Measurements from ENCODE around the gene PEMT.

Gene PEMT

DNA sequence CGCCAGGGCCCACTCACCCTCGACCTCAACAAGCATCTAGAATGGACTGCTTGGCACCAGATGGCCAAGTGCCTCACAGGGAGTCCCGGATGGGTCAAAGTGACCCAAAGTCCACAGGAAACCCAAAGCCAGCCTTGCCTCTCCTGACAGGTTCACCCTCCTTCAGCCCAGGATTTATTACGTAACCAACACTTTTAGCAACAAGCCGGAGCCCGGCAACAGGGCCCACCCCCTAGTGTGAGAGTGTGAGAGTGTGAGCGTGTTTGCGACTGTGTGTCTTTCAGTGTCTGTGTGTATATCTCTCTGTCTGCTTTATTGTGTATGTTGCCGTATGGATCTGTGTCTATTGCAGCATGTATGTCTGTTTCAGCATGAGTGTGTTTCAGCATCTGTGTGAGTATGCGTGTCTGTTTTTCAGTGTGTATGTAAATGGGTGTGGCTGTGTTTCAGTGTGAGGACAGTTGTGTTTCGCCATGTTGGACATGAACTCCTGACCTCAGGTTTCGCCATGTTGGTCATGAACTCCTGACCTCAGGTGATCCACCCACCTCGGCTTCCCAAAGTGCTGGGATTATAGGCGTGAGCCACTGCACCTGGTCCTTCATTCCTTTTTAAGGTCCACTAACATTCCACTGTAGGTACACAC is 13.7 kb upstream of the PEMT start:
- no peak for DNase-seq

DNA sequence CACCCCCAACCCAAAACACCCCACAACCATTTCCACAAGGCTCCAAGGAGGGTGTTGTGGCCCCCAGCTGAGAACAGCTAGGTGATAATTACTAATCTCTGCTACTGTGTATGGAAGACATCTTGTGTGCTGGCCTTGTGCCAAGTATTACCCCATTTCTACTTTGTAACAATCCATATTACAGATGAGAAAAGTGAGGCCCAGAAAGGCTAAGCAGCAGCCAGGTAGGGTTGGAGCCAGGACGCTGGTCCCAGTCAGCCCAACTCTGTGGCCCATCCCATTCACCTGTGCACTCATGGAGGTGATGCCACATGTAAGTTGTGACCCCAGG is 12.4 kb upstream of the PEMT start:
- DNase-seq = no peak

DNA sequence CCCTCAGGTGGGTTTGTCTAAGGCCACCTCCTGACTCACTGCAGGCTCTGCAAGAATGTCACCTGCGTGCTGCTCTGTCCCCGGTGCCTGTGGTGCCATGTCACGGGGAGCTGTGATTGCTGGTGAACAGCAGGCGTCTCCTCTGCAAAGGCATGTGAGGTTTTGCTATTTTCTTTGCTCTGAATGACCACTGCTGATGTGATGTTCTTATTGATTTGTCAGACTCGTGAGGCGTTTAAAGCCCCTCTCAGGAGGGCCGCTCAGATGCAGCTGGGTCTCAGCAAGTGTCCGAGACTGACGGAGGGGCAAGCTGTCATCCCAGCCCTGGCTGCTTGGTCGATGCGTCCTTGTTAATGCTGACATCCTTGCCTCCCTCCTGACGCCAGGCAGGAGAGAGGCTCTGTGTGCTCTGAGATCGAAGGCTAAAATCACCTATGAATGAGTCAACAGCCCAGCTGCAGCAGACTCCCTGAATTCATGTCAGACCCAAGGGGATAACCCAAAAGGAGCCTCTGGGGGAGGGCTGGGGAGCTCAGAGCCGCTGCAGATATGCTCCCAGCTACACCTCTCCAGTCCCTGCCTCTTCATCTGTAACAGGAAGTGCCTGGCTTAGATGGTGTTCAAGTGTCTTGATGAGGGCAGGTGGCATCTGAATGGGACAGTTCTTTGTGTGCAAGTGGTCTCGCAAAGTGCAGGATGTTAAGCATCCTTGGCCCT is 11.8 kb upstream of the PEMT start:
- peak; percentile 89 to 90 for DNase-seq

DNA sequence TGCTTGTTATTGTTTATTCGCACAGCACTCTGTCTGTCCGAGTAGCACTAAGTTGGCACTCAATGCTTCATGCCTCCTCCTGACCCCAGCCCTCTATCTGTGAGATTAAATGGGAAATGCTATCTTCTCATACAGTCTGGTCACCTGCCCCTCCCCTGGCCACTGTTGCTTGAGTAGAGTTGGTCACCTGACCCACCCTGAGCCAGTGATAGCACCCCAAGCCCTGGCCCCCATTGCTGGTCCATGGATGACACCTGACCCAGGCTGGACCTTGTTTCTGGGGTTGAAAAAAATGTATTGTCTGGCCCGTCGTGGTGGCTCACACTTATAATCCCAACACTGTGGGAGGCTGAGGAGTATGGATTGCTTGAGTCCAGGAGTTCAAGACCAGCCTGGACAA is 8.5 kb upstream of the PEMT start:
- DNase-seq = no peak

DNA sequence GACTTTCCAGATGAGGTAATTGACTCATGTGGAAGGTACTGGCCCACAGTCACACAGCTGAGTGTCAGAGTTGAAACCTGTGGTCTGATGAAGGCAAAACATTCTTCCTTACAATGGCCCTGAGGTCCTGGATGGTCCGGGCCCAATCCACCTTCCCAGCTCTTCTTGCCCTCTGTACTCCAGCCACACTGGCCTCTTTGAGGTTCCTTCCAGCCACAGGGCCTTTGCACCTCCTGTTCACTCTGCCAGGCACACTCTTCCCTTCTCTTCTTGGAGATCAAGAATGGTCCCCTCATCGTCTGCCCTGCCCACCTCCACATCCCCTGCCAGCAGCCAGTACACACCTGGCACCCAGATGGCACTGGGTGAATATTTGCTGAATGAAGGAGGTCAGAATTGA is 6.5 kb upstream of the PEMT start:
- no peak for DNase-seq

DNA sequence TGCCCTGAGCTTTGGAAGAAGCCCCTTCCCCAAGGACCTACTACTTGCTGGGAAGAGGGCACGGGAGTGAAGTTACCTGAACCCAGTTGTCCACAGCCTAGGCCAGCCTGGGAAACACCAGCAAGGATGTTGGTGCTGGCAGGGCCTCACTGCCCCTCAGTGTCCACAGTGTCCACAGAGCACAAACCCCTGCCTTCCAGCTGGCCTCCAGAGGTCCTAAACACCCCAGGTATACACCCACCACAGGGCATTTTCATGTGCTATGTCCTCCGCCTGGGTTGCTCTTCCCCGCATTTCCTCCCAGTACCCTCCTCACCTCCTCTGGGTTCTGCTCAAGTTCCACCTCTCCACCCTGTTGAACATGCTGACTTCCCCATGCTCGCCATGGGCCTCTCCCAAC is 4.2 kb upstream of the PEMT start:
- no peak for DNase-seq

DNA sequence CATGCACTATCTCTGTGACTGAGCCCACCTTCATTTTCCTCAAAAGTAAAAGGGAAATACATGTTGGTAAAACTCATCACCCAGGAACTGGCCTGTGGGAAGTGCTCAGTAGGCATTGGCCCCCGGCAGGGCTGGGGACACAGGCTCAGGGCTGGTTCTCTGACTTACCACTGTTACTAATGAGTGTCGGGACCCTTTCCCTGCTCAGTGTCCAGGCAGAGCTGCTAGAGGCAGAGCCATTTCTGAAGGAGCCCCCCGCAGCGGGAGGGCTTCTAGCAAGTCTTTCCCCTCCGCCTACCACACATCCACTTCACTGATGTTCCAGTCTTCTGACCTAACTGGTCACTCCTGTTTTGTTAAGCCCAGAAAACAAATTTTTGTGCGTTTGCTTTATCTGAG is 1.7 kb upstream of the PEMT start:
- DNase-seq = no peak

DNA sequence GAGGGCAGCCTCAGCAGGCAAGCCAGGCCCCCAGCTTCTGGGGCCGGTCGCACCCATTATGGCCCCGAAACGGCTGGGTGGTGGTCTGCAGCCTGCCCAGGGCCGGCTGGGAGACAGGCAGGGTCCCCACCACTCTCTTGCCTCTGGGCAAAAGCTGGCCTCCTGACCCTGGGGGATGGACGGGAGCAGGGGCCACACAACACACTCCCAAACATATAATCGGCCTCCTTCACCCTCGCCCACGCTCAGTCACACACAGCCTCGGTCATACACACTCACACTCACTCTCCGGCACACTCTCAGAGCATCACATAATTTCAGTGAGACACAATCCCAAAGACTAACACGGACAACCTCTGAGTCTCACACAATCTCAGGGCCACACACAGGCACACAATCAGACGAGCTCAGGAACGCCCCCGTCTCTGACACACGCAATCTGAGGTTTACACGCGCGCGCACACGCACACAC is 589 bp downstream of the PEMT start:
- no peak for DNase-seq

DNA sequence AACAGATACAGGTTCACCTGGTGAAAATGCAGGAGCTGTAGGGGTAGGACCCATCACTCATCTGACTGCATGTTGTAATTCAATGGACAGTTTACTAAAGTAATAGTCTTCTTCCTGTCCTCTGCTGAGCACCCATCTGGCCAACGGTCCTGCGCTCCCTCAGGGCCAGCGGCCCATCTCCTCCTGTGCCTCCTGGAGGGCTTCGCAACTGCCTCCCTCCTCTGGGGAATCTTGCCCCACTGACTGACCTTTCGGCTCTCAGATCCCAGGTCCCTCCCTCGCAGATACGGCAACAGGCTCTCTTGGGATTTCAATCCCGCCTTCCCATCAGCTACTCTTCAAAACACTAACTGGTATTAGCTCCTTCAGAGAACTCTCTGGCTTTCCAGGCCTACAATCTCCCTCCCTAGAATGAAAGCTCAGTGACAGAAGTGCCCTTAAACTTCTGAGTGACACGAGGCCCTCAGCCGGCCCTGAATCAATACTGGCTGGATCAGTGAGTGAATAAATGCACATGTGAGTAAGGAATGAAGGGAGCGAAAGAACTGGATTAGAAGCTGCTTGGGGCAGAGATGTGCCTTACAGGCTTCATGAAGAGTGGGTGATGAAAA is 1.3 kb downstream of the PEMT start:
- DNase-seq = peak; percentile 49 to 52

DNA sequence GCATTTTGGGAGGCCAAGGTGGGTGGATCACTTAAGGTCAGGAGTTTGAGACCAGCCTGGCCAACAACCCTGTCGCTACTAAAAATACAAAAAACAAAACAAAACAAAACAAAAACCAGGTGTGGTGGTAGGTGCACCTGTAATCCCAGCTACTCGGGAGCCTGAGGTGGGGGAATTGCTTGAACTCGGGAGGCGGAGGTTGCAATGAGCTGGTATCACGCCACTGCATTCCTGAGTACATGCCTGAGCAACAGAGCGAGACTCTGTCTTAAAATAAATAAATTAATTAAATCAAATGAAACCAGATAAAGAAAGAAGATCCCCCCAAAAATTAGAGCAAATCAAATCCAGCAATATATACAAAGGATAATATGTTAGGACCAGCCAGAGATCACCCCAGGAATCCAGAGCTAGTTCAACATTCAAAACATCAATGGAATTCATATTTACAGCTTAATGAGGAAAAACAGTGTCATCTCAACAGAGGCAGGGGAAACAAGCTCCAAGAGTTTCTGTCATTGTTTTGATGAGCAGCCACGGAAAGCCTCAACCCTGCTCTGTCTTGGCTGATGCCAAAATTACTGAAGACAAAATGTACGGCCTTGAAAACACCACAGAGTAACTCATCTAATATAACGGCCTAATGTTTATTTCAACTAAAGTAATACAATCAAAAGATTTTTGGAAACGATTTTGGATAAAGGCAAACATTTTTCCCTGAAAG is 3.7 kb downstream of the PEMT start:
- DNase-seq = no peak

DNA sequence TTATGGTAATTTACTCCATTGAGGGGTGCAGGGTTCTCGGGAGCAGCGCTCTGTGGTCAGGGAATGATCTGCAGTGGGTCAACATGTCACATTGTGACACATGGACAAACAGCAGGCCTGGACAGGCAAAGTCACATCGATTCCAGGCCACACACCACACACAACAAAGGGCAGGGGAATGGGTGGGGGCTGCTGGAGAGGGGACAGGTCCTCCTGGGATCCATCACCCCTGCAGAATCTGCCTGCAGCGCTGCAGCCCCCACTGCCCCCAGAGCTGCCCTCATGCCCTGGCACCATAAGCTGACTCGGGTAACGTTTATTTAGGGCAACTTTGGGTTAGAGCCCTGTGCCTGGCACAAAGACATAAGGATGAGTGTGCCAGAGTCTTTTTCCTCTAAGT is 9.1 kb downstream of the PEMT start:
- DNase-seq = no peak

DNA sequence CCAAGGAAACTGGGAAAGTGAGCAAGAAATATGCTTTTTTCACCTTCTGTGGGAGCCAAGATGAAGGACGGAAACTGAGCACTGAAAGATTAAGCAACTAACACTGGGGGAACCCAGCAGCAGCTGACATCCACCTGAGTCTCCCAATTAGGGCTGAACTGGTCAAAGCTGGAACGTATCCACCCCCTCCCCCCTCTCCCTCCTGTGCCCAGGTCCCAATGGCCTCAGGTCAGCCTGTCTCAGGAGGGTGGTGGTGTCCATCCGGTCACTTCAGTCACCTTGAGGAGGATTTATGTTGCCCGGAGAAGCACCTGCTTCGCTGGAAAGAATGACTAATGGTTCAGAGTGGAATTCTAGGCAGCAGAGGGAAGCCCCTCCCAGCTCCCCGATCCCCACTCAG is 10.0 kb downstream of the PEMT start:
- DNase-seq = no peak

DNA sequence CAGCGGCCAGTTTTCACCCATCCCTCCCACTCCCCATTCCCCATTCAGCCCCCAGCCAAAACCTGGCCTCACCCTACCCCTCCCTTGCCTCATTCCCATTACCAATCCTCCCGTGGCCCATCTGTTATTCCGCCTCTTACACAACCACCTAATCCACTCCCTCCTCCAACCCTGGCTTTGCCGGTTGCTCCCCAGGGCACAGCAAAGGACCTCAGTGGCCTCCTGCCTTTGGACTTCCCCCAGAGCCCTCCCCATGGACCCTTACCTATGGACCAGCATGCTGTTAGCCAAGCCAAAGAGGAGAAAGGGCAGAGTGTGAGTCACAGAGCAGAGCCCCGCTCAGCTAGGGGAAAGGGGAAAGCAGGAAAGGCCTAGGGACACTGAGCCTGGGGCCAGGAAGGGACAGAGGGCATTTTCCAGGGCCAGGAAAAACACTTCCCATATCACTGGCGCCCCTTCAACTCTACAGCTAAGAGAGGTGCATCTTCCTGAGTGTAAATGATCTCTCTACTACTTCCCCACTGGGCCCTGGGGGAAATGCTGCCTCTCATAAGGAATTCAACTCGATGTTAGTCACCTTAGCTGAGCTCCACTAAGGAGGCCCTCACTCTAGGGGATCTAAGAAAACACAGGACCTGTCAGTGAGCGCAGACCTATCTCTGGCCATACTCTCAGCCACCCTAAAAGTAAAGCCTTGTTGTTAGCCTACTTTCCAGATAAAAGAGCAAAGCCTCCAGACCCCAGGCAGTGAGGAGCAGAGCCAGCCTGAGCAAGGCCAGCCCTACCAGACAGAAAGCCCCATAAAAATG is 10.6 kb downstream of the PEMT start:
- no peak for DNase-seq

DNA sequence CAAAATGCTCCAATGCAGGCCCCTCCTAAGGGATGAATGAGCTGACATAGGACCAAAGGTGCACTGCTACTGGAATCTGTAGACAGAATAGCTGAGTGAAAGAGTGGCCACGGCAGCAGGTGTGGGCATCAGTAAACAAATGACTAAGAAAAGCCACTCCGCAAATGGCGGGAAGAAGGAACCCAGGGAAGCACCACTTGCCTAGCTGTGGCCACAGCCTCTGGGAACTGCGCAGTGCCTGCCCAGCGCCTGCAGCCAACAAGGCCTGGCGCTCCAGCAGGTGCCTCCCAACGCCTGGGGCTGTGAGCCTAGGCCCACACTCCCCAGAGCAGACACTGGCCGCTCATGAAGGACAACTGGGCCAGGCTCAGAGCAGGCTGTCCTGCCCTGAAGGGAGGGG is 11.8 kb downstream of the PEMT start:
- peak; percentile 86 to 95 for DNase-seq

DNA sequence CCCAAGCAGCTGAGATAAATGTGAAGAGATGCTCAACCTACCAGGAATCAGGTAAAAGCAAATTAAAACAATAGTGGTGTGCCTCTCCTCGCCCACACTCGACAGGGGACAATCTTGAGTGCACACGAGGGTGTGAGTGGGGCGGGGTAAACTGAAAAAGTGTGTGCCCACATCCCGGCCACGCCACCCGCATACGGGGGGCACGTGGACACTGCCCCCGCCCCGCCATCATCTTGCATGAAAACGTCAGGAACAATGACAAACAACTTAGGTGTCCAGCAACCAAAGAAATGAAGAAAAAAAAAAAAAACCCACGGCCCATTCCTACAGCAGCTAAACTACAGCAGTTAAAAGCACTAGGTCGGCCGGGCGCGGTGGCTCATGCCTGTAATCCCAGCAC is 14.1 kb downstream of the PEMT start:
- no peak for DNase-seq

DNA sequence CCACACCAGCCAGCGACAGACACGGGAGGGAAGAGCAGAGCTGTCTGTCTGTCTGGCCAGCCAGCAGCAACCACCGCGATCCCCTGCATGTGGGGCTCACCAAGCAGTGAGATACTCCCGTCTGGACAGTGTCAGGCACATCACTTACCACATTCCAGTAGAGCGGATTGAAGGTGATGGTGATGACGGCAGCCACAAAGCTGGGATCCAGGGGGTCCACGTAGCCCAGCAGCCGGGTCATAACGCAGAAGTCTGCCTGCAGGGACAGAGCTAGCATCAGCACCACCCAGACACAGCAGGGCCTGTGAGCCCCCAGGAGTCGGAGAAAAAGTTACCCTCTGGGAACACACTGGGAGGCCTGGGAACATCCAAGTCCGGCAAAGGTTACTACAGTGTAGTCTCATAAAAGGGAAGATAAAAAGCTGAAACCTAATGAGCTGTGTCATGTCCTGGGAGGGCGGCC is 14.7 kb downstream of the PEMT start:
- no peak for DNase-seq

DNA sequence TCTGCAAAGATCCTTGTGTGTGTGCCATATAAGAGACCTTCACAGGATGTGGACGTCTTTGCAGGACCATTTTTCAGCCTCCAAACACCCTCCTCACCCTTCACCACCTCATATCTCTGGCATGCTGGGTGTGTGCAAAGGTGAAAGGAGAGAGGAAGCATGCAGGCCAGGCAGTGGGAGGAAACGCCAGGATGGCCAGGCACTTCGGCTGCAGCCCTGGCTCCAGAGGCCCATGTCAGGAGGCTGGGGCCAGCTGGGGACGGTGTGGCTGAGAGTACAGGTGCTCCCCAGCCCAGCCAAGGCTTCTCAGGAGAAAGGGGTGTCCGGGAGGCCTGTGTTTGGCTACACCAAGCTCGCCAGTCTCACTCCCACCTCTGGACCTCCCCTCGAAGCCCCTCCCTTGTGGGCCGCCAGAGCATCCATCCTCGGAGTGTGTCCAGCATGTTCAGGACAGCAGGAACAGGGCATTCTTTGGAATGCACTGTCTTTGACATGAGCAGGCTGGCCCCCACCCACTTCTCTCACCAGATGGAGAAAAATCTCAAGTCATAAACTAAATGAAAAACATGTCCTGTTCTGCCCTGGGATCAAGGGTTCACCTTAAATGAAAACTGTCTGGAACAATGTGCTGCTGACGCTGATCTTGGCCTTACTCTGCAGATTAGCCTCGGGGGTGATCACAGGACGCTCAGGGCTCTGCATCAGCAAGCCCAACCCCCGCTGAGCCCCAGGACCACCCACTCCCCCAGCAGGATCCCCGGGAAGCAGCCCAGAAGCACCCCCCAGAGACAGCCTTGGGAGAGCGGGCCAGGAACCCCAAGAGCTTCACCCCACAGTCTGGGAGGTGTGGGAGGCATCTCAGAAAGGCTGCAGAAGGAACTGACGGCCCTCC is 15.9 kb downstream of the PEMT start:
- DNase-seq = no peak

DNA sequence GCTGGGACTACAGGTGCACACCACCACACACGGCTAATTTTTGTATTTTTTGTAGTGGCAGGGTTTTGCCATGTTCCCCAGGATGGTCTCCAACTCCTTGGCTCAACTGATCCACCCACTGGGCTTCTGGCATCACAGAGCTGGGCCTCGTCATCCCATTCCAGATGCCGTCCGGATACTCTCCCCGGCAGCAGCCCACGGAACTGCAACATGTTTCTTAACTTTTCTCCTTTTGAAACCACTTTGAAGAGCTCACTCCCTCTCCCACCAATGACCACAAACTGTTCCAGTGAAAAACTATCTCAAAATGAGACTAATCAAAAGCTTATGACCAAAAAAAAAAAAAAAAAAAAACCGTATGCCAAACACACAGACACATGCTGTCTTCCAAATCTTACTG is 17.6 kb downstream of the PEMT start:
- no peak for DNase-seq

DNA sequence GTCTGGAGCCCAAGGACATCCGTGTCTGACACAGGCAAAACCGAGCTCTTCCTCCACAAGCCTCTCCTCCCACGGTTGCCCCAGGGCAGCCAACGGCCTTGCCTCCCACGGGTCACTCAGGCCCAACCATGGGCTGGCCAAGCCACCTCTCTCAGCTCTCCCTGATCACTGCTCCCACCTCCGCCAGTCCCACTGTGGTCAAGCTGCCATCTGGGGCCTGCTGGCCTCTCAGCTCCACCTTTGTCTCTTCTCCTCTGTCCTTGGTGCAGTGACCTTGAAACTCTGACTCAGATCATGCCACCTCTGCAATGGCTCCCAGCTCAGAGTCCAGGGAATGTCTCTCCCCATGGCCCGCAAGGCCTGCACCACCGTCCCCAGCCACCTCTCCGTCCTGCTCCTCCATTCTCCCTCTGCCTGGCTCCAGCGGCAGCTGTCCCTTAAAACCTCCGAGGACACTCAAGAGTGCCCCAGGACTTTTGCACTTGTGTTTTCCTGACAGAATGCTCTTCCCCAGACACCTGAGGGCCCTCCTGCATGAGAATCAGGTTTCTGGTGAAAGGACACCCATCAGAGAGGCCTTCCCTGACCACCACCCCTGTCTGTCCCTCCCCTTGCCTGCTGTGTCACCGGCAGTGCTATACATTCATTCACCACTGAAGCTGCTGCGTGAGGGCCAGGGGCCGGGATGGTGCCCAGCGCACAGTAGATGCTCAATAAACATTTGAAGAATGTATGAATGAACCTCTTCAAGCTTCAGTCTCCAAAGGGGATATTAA is 19.3 kb downstream of the PEMT start:
- DNase-seq = no peak

DNA sequence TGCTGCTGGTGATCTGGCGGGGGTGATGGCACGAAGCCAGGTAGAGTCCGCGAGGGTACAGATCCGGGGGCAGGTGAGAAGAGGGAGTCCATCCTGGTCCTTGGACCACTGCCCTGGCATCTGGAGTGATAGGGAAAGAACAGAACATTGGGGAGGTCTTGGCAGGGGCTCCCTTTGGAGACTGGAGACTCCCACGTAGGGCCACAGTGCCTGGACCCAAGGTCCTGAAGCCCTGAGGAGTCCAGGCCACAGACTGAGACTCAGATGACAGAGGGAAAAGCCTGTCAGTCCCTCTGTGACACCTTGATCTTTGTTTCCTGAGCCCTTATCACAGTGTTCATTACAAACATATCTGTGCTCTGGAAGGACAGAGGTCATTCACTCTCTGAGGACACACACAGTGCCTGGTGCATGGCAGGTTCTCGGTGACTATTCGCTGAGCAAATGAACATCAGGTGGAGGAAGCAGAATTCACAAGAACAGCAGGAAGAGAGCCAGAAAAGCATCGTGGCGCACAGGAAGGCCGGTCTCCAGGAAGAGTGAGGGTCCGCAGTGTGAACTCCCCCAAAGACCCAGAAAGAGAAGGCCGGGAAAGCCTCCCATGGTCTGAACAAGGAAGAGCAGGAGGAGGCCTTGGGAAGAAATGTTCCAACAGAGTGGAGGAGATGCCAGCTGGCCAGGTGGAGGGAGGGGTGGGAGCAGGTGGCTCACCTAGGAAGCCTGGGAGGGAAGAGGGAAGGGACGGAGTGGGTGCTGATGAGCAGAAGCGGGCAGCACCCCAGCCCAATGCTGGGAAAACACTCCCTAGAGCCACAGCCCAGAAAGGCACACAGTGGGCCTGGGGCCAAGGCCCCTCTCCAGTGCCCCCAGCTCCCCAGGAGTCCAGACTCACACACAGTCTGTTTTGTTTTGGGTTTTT is 20.5 kb downstream of the PEMT start:
- peak in 1 of 2 experiments; percentile 70 for DNase-seq

Measured in SHP77 (cell line).